SK-N-SH (cell line): Measurements from ENCODE around the gene VSIG2.

Source experiments
- CTCF ChIP-seq: fragments of 200-600 bp; sonication (generic); IDR thresholded peaks from 2 replicates; pipeline ENCODE4 v1.6.1; 2017; ENCODE audit warnings: antibody characterized with exemption, mild to moderate bottlenecking, moderate library complexity
- FOXJ3 ChIP-seq: sonication (generic); formaldehyde crosslinking; IDR thresholded peaks from 2 replicates; pipeline ENCODE4 v1.5.1; 2020; ENCODE audit warnings: mild to moderate bottlenecking, missing genetic modification reagents
- RFX5 ChIP-seq: IDR thresholded peaks from 2 replicates; pipeline ENCODE4 v1.6.1; 2012; ENCODE audit warnings: mild to moderate bottlenecking, improper control_type of control experiment, low read length
- SIN3A ChIP-seq: IDR thresholded peaks from 2 replicates; pipeline ENCODE4 v1.6.1; 2012; ENCODE audit warnings: low read depth, mild to moderate bottlenecking, low read length, moderate library complexity, borderline replicate concordance
- SMC3 ChIP-seq: IDR thresholded peaks from 2 replicates; pipeline ENCODE4 v1.6.1; 2012; ENCODE audit warnings: low read depth, low read length, improper control_type of control experiment
- TAF1 ChIP-seq: IDR thresholded peaks from 2 replicates; pipeline ENCODE4 v1.6.1; 2012; ENCODE audit warnings: low read depth, mild to moderate bottlenecking, low read length, moderate library complexity, borderline replicate concordance
- USF2 ChIP-seq: fragments of 150-350 bp; IDR thresholded peaks from 2 replicates; pipeline ENCODE4 v1.6.1; 2017; ENCODE audit warnings: antibody characterized with exemption, low read length, low read depth, borderline replicate concordance

- TF ChIP-seq CTCF (no peak), USF2 (no peak), SMC3 (no peak), FOXJ3 (CRISPR knock-in tag) (no peak), TAF1 (no peak), RFX5 (no peak), SIN3A (no peak)
Measured at GRCh38 chr11:124776865-124777645, 25.0 kb upstream of the VSIG2 start.
